Osteocyte (in vitro differentiated cells): ENCODE measurements around the gene ART3. TPM values are rescaled to one million over a fixed set of nuclear protein-coding genes. Genes with fewer than 3 reads are reported as not detected.

ENCODE experiments used
- DNase-seq: peaks from one replicate; pipeline ENCODE4 v3.0.0; 2021; ENCODE audit warnings: mixed read lengths; ENCODE audit not compliant: unreplicated experiment; ENCODE audit errors: extremely low spot score
- H3K27ac Mint-ChIP-seq: one replicate; pipeline ENCODE4 v1.8.0; 2021; ENCODE audit warnings: mild to moderate bottlenecking, mixed read lengths; ENCODE audit not compliant: unreplicated experiment
- H3K27me3 Mint-ChIP-seq: one replicate; pipeline ENCODE4 v1.8.0; 2021; ENCODE audit warnings: mixed read lengths; ENCODE audit not compliant: unreplicated experiment
- H3K36me3 Mint-ChIP-seq: one replicate; pipeline ENCODE4 v1.8.0; 2021; ENCODE audit warnings: mixed read lengths; ENCODE audit not compliant: unreplicated experiment
- H3K4me1 Mint-ChIP-seq: one replicate; pipeline ENCODE4 v1.8.0; 2021; ENCODE audit warnings: mixed read lengths; ENCODE audit not compliant: unreplicated experiment
- H3K4me3 Mint-ChIP-seq: one replicate; pipeline ENCODE4 v1.8.0; 2021; ENCODE audit warnings: mild to moderate bottlenecking, moderate library complexity, mixed read lengths; ENCODE audit not compliant: unreplicated experiment
- H3K9me3 Mint-ChIP-seq: one replicate; pipeline ENCODE4 v1.8.0; 2021; ENCODE audit warnings: mixed read lengths; ENCODE audit not compliant: unreplicated experiment
- CTCF ChIP-seq: fragments of 200-600 bp; sonication (generic); IDR thresholded peaks from 2 replicates; pipeline ENCODE4 v1.5.0; 2021; ENCODE audit warnings: antibody characterized with exemption, mild to moderate bottlenecking, moderate library complexity
- total RNA-seq: library from RNA; stranded (reverse); gene quantifications from 2 replicates; pipeline ENCODE4 v1.2.1, GENCODE V29; 2021

ART3 gene
- total RNA-seq, 1 donor from 2014 or later, result not detected

DNA sequence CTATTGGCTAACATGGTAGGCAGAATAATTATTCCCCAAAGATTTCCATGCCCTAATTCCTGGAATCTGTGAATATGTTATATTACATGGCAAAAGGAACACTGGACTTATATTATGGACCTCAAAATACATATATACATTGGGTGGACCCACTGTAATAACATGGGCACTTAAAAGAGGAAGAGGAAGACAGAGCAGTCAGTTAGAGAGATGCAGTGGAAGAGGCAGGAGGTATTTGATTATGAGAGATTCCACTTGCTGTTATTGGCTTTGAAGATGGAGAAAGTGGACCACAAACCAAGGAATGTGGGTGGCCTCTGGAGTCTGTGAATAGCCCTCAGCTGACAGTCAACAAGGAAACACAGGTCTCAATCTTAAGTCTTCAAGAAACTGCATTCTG is 14.0 kb upstream of the ART3 start:
- Mint-ChIP-seq H3K27ac (no peak overlapping the region), H3K27me3 (peaks cover 74% of the 10 kb centered on the region), H3K9me3 (no peaks in the 10 kb centered on the region), H3K36me3 (no peaks in the 10 kb centered on the region), H3K4me3 (no peak overlapping the region), H3K4me1 (no peaks in the 10 kb centered on the region)
- no peak for TF ChIP-seq CTCF
- no peak for DNase-seq

DNA sequence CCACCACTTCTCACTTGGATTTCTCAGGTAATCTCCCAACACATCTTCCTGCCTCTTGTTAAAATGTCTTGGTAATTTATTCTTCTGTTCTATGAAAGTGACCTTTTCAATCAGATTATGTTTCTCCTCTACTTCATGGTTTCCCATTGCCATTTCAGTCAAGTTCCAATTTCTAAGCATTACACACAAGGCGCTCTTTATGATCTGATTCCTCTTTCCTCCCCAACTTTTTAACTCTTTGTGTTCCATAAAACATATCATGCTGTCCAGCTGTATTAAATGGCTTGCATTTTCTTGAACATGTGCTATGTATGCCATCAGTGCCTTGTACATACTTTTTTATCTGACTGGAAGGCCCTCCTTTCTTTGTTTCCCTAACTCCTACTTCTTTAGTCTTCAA is 13.1 kb upstream of the ART3 start:
- Mint-ChIP-seq H3K4me3 (no peak overlapping the region), H3K36me3 (no peaks in the 10 kb centered on the region), H3K27ac (no peak overlapping the region), H3K27me3 (peaks cover 65% of the 10 kb centered on the region), H3K9me3 (no peaks in the 10 kb centered on the region), H3K4me1 (no peaks in the 10 kb centered on the region)
- no peak for TF ChIP-seq CTCF
- no peak for DNase-seq

DNA sequence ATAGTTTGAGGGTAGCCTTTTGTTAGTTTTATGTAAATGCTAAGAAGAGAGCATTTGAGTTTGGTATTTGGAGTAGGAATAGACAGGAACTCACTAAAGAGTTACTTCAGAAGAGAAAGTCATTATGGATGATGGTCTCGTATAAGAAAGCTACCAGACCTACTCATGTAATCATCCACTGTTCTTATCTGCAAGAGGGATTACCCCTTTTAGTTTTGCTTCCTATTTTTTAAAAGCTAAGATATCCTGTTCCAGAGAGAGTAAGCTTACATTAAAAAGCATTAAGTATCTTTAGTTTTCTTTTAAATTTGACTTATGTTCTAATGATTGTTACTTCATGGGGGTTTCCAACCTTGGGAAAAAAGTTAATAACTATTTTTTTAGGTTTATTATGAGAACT is 12.5 kb upstream of the ART3 start:
- Mint-ChIP-seq H3K27ac (no peak overlapping the region), H3K4me3 (no peak overlapping the region), H3K4me1 (no peaks in the 10 kb centered on the region), H3K27me3 (peaks cover 61% of the 10 kb centered on the region), H3K9me3 (no peaks in the 10 kb centered on the region), H3K36me3 (no peaks in the 10 kb centered on the region)
- TF ChIP-seq CTCF, result no peak
- DNase-seq, result no peak

DNA sequence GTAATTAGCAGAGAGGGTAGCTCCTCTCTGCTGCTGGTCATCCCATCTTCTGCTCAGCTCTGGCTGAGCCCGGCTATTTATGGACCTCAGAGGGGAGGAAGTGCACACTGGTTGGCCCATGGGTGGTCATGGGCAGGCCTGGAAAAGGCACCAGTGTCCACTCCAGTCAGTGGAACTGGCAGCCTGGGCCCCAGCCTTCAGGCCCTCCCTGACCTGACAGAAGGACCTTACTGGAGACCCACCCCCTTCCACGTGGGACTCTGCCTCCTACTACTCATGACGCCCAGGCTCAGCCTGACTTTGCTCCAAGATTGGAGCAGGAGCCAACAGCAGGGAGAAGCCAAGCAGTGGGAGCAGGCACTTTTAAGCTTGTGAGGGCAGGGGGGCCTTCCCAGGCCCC is 8.0 kb upstream of the ART3 start:
- Mint-ChIP-seq H3K4me1 (no peaks in the 10 kb centered on the region), H3K4me3 (no peak overlapping the region), H3K9me3 (no peaks in the 10 kb centered on the region), H3K36me3 (no peaks in the 10 kb centered on the region), H3K27ac (no peak overlapping the region), H3K27me3 (peaks cover 19% of the 10 kb centered on the region)
- no peak for TF ChIP-seq CTCF
- no peak for DNase-seq

GRCh38 chr4:76067652-76068286 is 6.7 kb upstream of the ART3 start:
- H3K36me3 Mint-ChIP-seq, result no peaks in the 10 kb centered on the region
- no peak for DNase-seq
- no peak overlapping the region for H3K27ac Mint-ChIP-seq
- H3K4me3 Mint-ChIP-seq, result no peak overlapping the region
- peaks cover 13% of the 10 kb centered on the region for H3K27me3 Mint-ChIP-seq
- H3K9me3 Mint-ChIP-seq, result no peaks in the 10 kb centered on the region
- TF ChIP-seq CTCF, result peak; percentile 90
- no peaks in the 10 kb centered on the region for H3K4me1 Mint-ChIP-seq
